ENCODE data around the gene HSPB6.

HSPB6 gene

GRCh38 chr19:35721374-35721773 lies 35.5 kb downstream of the HSPB6 start:
- no peaks in the 10 kb centered on the region for H3K9me2 ChIP-seq (replicated peaks; ENCODE audit: insufficient read depth, low read length)
- no peaks in the 10 kb centered on the region; the same call in 1 of the 2 replicates for H3K36me3 ChIP-seq (ENCODE audit: low read length)
- no peak for TF ChIP-seq EZH2phosphoT487 (conservative IDR thresholded peaks at IDR 0.05; ENCODE audit: low read length)
- no peak for TF ChIP-seq CTCF (IDR thresholded peaks at IDR 0.05; ENCODE audit: insufficient read depth, low read length, poor library complexity, severe bottlenecking)
- no peak overlapping the region for H2AFZ ChIP-seq (ENCODE audit: low read depth, low read length, severe bottlenecking)
- no peak overlapping the region for H3K4me2 ChIP-seq (ENCODE audit: low read depth, low read length, poor library complexity, severe bottlenecking)
- H3F3A ChIP-seq (ENCODE audit: insufficient read depth), result no peaks in the 10 kb centered on the region
- no peak overlapping the region for H3K27ac ChIP-seq (ENCODE audit: low read depth, low read length)
- peaks cover 22% of the 10 kb centered on the region for H3K79me2 ChIP-seq (ENCODE audit: insufficient read depth, low read length)
- H3K4me3 ChIP-seq (ENCODE audit: insufficient read depth, low read length, poor library complexity, severe bottlenecking), result no peak overlapping the region
- H3K27me3 ChIP-seq (ENCODE audit: low read length), result no peaks in the 10 kb centered on the region
- H4K20me1 ChIP-seq (ENCODE audit: low read depth, low read length), result no peaks in the 10 kb centered on the region
- no peaks in the 10 kb centered on the region for H3K9me3 ChIP-seq (ENCODE audit: insufficient read depth, low read length)
- no peak overlapping the region for H3K9ac ChIP-seq (ENCODE audit: low read length)

- no peaks in the 10 kb centered on the region for H4K20me1 ChIP-seq (ENCODE audit: low read depth, low read length)
- H3K9me2 ChIP-seq (replicated peaks; ENCODE audit: insufficient read depth, low read length), result no peaks in the 10 kb centered on the region
- H3K9ac ChIP-seq (ENCODE audit: low read length), result no peak overlapping the region
- H3K36me3 ChIP-seq (ENCODE audit: low read length), result no peaks in the 10 kb centered on the region; the same call in 1 of the 2 replicates
- TF ChIP-seq EZH2phosphoT487 (conservative IDR thresholded peaks at IDR 0.05; ENCODE audit: low read length), result no peak
- no peak for TF ChIP-seq CTCF (IDR thresholded peaks at IDR 0.05; ENCODE audit: insufficient read depth, low read length, poor library complexity, severe bottlenecking)
- no peaks in the 10 kb centered on the region for H3K27me3 ChIP-seq (ENCODE audit: low read length)
- no peak overlapping the region for H3K27ac ChIP-seq (ENCODE audit: low read depth, low read length)
- H3K4me2 ChIP-seq (ENCODE audit: low read depth, low read length, poor library complexity, severe bottlenecking), result no peak overlapping the region
- H3K79me2 ChIP-seq (ENCODE audit: insufficient read depth, low read length), result peaks cover 22% of the 10 kb centered on the region
- no peak overlapping the region for H3K4me3 ChIP-seq (ENCODE audit: insufficient read depth, low read length, poor library complexity, severe bottlenecking)
- H3F3A ChIP-seq (ENCODE audit: insufficient read depth), result no peaks in the 10 kb centered on the region
- no peak overlapping the region for H2AFZ ChIP-seq (ENCODE audit: low read depth, low read length, severe bottlenecking)
- no peaks in the 10 kb centered on the region for H3K9me3 ChIP-seq (ENCODE audit: insufficient read depth, low read length)
Observed at GRCh38 chr19:35720648-35721047, 36.2 kb downstream of the HSPB6 start.

GRCh38 chr19:35720163-35720524 lies 36.7 kb downstream of the HSPB6 start:
- Histone ChIP-seq H2AFZ (ENCODE audit: low read depth, low read length, severe bottlenecking) (no peak overlapping the region), H3K4me3 (ENCODE audit: insufficient read depth, low read length, poor library complexity, severe bottlenecking) (no peak overlapping the region), H3K9ac (ENCODE audit: low read length) (no peak overlapping the region), H4K20me1 (ENCODE audit: low read depth, low read length) (no peaks in the 10 kb centered on the region), H3K9me2 (replicated peaks; ENCODE audit: insufficient read depth, low read length) (no peaks in the 10 kb centered on the region), H3K9me3 (ENCODE audit: insufficient read depth, low read length) (no peaks in the 10 kb centered on the region), H3K79me2 (ENCODE audit: insufficient read depth, low read length) (peaks cover 22% of the 10 kb centered on the region), H3K27ac (ENCODE audit: low read depth, low read length) (no peak overlapping the region), H3K36me3 (ENCODE audit: low read length) (no peaks in the 10 kb centered on the region), H3K27me3 (ENCODE audit: low read length) (no peaks in the 10 kb centered on the region), H3F3A (ENCODE audit: insufficient read depth) (no peaks in the 10 kb centered on the region), H3K4me2 (ENCODE audit: low read depth, low read length, poor library complexity, severe bottlenecking) (no peak overlapping the region)
- TF ChIP-seq EZH2phosphoT487 (conservative IDR thresholded peaks at IDR 0.05; ENCODE audit: low read length) (no peak), CTCF (IDR thresholded peaks at IDR 0.05; ENCODE audit: insufficient read depth, low read length, poor library complexity, severe bottlenecking) (no peak)

Measured in SU-DHL-6 (cell line).